Naive B cell (primary cell): ENCODE data around the gene IL4R. TPM values are rescaled to one million over a fixed set of nuclear protein-coding genes. Genes with fewer than 3 reads are reported as not detected.
"Not testable (repeated sequence)": the region's sequence is repeated elsewhere in the genome, so short reads cannot be mapped to it uniquely, and the experiment has no call there.

Experiments
- ATAC-seq, 2 donors: fragments of 150-1000 bp; cut with Tn5 transposase; 2 replicates each; pipeline ENCODE4 v1.10.0; 2021; ENCODE audit warnings: low read depth in 2 of 2, mild to moderate bottlenecking in 2 of 2, moderate library complexity in 2 of 2
- DNase-seq: peaks from one replicate; pipeline ENCODE4 v3.0.0; 2022
- H3K27ac Mint-ChIP-seq, 6 donors: one replicate each; pipeline ENCODE4 v1.8.0; 2020 to 2022; ENCODE audit warnings: mild to moderate bottlenecking in 6 of 6, mixed read lengths in 6 of 6, moderate library complexity in 5 of 6, inconsistent platforms in 2 of 6
- H3K27me3 Mint-ChIP-seq, 3 donors: one replicate each; pipeline ENCODE4 v1.8.0; 2021 to 2022; ENCODE audit warnings: mixed read lengths in 3 of 3, mild to moderate bottlenecking in 1 of 3
- H3K36me3 Mint-ChIP-seq, 2 donors: one replicate each; pipeline ENCODE4 v1.8.0; 2020 to 2022; ENCODE audit warnings: mixed read lengths in 2 of 2, inconsistent platforms in 1 of 2, mild to moderate bottlenecking in 1 of 2
- H3K4me1 Mint-ChIP-seq, 3 donors: one replicate each; pipeline ENCODE4 v1.8.0; 2020 to 2022; ENCODE audit warnings: mixed read lengths in 3 of 3, inconsistent platforms in 1 of 3, mild to moderate bottlenecking in 1 of 3, moderate library complexity in 1 of 3
- H3K4me3 Mint-ChIP-seq, 8 donors: one replicate each; pipeline ENCODE4 v1.8.0; 2020 to 2022; ENCODE audit warnings: mild to moderate bottlenecking in 8 of 8, mixed read lengths in 8 of 8, moderate library complexity in 8 of 8, inconsistent platforms in 2 of 8
- H3K9me3 Mint-ChIP-seq, 7 donors: one replicate each; pipeline ENCODE4 v1.8.0; 2020 to 2022; ENCODE audit warnings: mixed read lengths in 7 of 7, mild to moderate bottlenecking in 5 of 7, inconsistent platforms in 2 of 7, moderate library complexity in 1 of 7
- polyA plus RNA-seq, 6 donors: library from polyadenylated mRNA; unstranded; fragments of 300-500 nt; fragmentation: Illumina TruSeq; gene quantifications; one replicate each; pipeline ENCODE4 v1.2.3, GENCODE V29; 2021; ENCODE audit warnings: low read depth in 6 of 6

Gene IL4R
- polyA plus RNA-seq, 6 donors from 2014 or later, result 355 to 1,202 (median 525) TPM

DNA sequence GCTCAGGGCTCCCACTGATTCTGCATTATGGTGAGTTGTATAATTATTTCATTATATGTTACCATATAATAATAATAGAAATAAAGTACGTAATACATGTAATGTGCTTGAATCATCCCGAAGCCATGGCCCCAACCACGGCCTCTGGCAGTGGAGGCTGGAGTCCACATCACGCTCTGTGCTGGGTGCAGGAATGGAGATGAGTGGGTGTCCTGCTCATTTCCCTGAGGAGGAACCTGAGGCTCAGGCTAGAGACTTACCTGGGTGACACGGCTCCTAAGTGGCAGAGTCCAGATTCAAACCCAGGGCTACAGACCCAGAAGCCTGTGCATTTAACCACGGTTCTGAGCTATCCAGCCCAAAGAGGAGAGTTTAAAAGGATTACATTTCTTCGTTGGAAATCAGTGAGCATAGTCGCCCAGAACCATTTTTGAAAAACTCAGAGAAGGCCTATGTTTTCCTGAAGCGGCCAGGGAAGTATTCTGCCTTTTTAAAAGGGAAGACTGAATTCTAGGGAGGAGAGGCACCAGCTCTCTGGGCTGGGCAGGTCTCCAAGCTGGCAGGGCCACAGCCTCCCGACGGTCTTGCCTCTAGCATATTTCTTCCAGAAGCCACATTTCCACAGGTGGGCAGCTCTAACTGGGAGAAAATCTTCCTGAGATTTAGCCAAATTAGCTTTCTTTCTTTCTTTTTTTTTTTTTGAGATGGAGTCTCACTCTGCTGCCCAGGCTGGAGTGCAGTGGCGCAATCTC lies 6.7 kb downstream of the IL4R start:
- no peaks in the 10 kb centered on the region for H3K27me3 Mint-ChIP-seq
- no peak for ATAC-seq
- H3K36me3 Mint-ChIP-seq, result peaks cover 30 to 48% of the 10 kb centered on the region in 2 donors

DNA sequence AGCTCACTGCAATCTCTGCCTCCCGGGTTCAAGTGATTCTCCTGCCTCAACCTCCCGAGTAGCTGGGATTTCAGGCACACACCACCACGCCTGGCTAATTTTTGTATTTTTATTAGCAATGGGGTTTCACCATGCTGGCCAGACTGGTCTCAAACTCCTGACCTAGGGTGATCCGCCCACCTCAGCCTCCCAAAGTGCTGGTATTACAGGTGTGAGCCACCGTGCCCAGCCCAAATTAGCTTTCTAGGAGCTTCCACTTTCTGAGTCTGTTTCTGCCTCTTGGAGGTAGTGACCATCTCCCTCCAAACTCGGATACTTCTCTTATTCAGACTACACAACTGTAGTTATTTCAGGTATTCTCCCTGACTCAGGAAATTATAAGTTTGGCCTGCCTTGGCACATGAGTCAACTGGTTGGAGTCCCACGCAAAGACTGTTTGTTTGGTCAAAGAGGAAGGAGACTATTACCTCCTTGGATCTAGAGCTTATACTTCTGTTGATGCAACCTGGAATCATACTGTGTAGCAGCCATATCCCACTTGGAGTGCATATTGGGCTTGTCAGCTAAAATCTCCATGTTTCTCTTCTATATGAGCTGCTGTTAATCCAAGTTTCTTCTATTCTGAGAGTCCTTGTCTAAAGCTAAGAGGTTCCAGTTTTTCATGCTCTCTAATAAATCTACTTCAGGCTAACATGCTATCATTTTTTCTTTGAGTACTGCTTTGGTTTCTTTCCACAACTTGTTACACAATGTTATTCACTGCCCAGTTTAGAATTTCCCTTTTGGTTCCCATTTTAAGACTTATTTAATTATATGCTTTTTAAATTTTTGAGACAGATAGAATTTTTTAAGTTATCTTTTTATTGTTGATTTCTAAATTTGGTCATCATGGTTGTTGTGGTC lies 7.5 kb downstream of the IL4R start:
- peaks cover 32 to 48% of the 10 kb centered on the region in 2 donors for H3K36me3 Mint-ChIP-seq
- DNase-seq (no peak), ATAC-seq (no peak)
- H3K4me1 Mint-ChIP-seq, result peaks cover 71 to 100% (median 91%) of the 10 kb centered on the region in 3 donors
- no peaks in the 10 kb centered on the region for H3K9me3 Mint-ChIP-seq
- H3K27ac Mint-ChIP-seq, result peak overlapping the region in 5 of 6 donors; percentile 22 to 95 (median 74)
- peak overlapping the region; percentile 96 to 100 (median 99) for H3K4me3 Mint-ChIP-seq
- H3K27me3 Mint-ChIP-seq, result no peaks in the 10 kb centered on the region

More for the DNA sequence above, 6.7 kb downstream of the IL4R start:
- Mint-ChIP-seq H3K4me3 (peak overlapping the region; percentile 96 to 100 (median 99)), H3K27ac (peak overlapping the region in 4 of 6 donors; percentile 12 to 96 (median 84)), H3K4me1 (peaks cover 70 to 100% (median 88%) of the 10 kb centered on the region in 3 donors), H3K9me3 (no peaks in the 10 kb centered on the region)
- DNase-seq, result no peak

DNA sequence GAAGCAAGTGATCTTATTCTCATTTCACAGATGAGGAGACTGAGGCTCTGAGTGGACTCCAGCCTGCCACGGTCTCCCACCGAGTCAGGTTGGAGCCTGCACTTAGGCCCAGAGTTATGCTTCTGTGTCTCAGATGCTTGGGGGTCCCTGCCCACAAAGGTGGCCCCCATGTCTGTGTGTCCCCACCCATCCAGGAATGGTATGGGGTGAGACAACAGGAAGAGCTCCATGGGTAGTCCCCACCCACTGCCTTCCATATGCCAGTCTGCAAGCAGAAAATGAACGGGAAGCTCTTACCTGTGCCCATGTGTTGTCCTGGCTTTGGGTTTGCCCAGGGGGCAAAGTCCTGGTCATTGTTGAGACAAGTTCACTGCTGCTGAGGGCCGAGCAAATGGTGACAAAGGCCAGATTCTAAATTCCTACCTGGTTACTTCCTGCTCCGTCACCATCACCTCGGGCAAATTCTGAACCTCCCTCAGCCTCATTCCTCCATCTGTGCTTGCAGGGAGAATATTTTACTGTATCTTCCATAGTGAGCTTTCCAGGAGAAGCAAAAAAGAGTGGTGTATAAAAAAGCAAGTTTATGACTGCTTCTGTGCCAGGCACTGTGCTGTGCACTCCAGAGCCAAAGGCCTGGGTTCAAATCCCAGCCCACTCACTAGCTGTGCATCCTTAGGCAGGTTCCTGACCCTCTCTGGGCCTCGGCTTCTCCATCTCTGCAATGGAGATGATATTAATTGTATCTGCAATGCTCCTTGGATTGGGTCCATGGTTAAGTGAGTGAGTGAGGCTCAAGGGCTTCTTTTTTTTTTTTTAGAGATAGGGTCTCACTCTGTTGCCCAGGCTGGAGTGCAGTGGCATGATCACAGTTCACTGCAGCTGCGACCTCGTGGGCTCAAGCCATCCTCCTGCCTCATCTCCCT lies 9.3 kb downstream of the IL4R start:
- Mint-ChIP-seq H3K4me1 (peaks cover 68 to 100% (median 94%) of the 10 kb centered on the region in 3 donors), H3K27ac (peak overlapping the region in 5 of 6 donors; percentile 48 to 95 (median 84)), H3K4me3 (peak overlapping the region; percentile 59 to 99 (median 80)), H3K36me3 (peaks cover 22 to 36% of the 10 kb centered on the region in 2 donors), H3K27me3 (no peaks in the 10 kb centered on the region), H3K9me3 (no peaks in the 10 kb centered on the region)
- ATAC-seq (no peak), DNase-seq (no peak)

DNA sequence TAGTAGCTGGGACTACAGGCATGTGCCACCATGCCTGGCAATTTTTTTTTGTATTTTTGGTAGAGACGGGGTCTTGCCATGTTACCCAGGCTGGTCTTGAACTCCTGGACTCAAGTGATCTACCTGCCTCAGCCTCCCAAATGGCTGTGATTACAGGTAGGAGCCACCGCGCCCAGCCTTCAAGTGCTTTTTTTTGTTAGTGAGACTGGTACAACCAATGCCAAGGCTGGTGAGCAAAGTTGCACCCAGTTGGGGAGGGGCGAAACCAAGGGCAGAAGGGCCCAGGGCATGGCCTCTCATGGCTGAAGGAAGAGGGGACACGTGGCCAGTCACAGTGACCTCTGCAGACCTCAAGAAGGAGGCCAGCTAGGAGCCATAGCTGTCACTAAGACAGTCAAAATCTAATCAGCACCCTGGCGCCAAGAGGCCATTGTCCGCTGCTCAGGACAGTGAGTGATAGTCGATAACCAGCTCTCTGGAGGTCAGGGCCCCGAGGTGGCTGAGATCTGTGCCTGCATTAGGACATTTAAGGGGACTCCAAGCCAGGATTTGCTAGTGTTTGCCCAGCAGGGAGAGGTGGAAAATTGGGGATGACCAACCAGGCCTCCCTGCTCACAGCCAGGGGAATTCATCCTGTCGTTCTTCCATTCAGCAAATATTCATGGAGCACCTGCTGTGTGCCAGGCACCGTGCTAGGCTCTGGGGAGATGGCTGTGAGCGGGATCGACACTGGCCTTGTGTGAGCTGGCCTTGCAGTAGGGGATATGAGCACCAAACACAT lies 10.2 kb downstream of the IL4R start:
- Mint-ChIP-seq H3K4me3 (peak overlapping the region in 7 of 8 donors; percentile 46 to 99 (median 83)), H3K36me3 (peaks cover 13 to 32% of the 10 kb centered on the region in 2 donors), H3K27me3 (no peaks in the 10 kb centered on the region), H3K9me3 (no peaks in the 10 kb centered on the region), H3K27ac (peak overlapping the region; percentile 82 to 96 (median 90)), H3K4me1 (peaks cover 63 to 100% (median 90%) of the 10 kb centered on the region in 3 donors)
- ATAC-seq, result no peak
- DNase-seq, result no peak

DNA sequence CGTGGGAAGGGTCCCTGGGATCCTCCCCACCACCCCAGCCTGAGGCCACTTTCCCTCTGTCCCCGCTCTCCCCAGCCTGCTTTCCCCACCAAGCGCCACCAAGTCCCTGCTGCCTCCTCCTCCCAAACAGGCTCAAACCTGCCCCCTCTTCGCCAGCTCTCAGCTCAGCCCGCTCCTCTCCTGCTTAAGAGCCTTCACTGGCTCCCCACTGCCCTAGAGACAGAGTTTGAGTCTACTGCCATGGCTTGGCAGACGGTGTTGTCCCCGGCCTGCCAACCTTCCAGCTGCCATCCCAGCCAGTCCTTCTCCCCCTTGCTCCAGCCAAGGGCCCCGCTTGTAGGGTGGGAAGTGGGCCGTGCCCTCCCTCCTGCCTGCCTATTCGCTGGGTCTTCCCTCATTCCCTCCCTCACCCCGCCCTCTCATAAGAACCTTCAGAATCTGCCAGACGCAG lies 11.1 kb downstream of the IL4R start:
- Mint-ChIP-seq H3K4me3 (peak overlapping the region; percentile 45 to 99 (median 68)), H3K9me3 (no peaks in the 10 kb centered on the region), H3K27me3 (no peaks in the 10 kb centered on the region), H3K27ac (peak overlapping the region; percentile 69 to 95 (median 87)), H3K36me3 (peaks cover 6 to 32% of the 10 kb centered on the region in 2 donors), H3K4me1 (peaks cover 62 to 100% (median 90%) of the 10 kb centered on the region in 3 donors)
- ATAC-seq (no peak), DNase-seq (no peak)

DNA sequence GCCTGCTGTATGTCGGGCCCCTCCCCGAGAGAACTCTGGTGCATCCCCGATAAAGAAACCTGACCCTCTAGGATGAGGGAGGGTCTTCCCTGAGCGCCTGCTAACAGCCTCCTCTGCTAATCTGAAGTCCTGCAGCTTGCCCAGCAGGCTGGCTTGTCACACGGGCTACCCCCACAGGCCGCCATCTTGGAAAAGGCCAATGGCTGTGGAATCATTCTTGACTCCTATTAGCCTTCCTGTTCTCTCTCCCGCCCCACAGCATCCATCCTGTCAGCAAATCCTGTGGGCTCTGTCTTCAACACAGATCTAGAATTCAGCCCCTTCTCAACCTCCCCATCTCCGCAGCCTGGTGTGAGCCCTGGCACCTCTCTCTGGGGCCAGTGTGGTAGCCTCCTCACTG lies 12.0 kb downstream of the IL4R start:
- Mint-ChIP-seq H3K4me1 (peaks cover 61 to 100% (median 82%) of the 10 kb centered on the region in 3 donors), H3K9me3 (no peaks in the 10 kb centered on the region), H3K27ac (peak overlapping the region; percentile 44 to 95 (median 74)), H3K4me3 (peak overlapping the region; percentile 49 to 99 (median 77)), H3K27me3 (no peaks in the 10 kb centered on the region), H3K36me3 (peaks cover 6 to 37% of the 10 kb centered on the region in 2 donors)
- no peak for DNase-seq
- ATAC-seq, result no peak

DNA sequence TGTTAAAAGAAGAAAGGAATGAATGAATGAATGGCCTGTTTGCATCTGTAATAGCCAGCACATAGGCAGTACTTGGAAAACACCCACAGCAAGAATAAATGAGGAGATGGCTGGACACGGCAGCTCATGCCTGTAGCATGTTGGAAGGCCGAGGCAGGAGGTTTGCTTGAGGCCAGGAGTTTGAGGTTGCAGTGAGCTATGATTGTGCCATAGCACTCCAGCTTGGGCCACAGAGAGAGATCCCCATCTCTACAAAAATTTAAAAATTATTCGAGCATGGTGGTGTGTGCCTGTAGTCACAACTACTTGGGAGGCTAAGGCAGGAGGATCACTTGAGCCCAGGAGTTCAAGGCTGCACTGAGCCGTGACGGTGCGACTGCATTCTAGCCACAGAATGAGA lies 12.5 kb downstream of the IL4R start:
- Mint-ChIP-seq H3K27ac (peak overlapping the region in 5 of 6 donors; percentile 79 to 95 (median 91)), H3K9me3 (no peaks in the 10 kb centered on the region), H3K4me1 (peaks cover 59 to 98% (median 77%) of the 10 kb centered on the region in 3 donors), H3K4me3 (peak overlapping the region; percentile 49 to 99 (median 77)), H3K36me3 (peaks cover 6 to 36% of the 10 kb centered on the region in 2 donors), H3K27me3 (no peaks in the 10 kb centered on the region)
- no peak for DNase-seq
- no peak for ATAC-seq

DNA sequence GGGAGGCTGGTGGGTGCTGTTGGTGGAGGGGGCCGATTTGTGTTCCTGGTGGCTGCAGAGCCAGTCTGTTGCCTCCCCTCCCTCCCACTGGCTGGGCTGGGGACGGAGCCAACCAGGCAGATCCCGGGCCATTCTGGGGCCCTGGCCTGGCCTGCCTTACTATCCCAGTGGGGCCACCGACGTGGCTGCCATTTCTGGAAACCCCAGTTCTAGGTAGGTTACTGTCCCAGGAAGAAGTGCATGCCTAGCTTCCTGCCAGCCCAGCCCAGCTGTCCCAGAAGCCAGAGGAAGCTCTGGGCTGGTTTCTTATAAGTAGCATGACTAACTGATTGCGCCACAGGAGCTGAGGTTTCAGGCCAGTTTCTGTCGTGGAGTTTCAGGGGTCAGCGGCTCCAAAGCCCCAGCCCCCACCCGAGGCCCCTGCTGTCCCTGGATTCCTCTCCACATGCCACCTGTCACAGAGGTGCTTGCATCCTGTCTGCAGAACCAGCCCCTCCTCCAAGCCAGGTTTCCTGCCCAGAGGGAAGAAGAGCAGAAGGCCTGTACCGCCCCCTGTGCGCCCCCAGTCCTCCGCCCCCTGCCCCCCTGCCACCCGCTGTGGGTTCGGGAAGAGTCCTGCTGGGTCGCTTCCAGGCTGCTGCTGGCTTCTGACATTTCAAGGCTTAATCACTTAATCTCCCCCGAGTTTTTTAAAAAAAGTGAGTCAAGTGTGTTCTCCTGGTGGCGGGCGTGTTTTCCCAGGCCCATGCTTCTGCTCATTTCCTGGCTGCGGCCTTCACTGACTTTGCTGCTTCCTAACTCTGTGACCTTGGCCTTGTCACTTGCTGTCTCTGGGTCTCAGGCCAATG lies 13.2 kb downstream of the IL4R start:
- Mint-ChIP-seq H3K9me3 (no peaks in the 10 kb centered on the region), H3K27me3 (no peaks in the 10 kb centered on the region), H3K27ac (peak overlapping the region; percentile 64 to 95 (median 84)), H3K4me3 (peak overlapping the region; percentile 49 to 99 (median 77)), H3K36me3 (peaks cover 6 to 34% of the 10 kb centered on the region in 2 donors), H3K4me1 (peaks cover 52 to 95% (median 71%) of the 10 kb centered on the region in 3 donors)
- DNase-seq, result no peak
- peak; percentile 43 to 50 for ATAC-seq

DNA sequence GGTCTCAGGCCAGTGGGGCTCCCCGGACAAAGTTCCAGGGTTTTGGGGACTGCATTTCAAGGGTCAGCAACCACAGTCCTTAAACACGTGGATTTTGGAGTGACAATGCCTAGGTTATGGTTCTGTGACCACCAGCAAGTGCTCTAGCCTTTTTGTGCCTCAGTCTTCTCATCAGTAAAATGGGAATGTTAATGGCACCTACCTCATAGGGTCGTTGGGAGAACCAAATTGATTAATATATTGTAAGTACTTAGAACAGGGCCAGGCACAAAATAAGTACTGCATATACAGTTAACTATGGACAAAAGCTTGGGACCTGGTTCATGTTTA lies 13.8 kb downstream of the IL4R start:
- Mint-ChIP-seq H3K4me1 (peaks cover 46 to 95% (median 71%) of the 10 kb centered on the region in 3 donors), H3K27ac (peak overlapping the region in 5 of 6 donors; percentile 47 to 95 (median 88)), H3K27me3 (no peaks in the 10 kb centered on the region), H3K36me3 (peaks cover 8 to 32% of the 10 kb centered on the region in 2 donors), H3K4me3 (peak overlapping the region; percentile 41 to 99 (median 76)), H3K9me3 (no peaks in the 10 kb centered on the region)
- no peak for ATAC-seq
- no peak for DNase-seq

DNA sequence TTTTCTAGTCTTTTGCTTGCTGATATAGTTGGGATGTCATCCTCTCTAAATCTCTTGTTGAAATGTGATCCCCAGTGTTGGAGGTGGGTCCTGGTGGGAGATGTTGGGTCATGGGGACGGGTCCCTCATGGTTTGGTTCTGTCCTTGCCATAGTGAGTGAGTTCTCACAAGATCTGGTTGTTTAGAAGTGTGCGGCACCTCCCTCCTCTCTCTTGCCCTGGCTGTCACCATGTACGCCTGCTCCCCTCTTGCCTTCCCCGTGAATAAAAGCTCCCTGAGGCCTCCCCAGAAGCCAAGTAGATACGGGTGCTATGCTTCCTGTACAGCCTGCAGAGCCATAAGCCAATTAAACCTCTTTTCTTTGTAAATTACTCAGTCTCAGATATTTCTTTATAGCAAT lies 15.2 kb downstream of the IL4R start:
- ATAC-seq (no peak), DNase-seq (no peak)
- Mint-ChIP-seq H3K4me1 (peaks cover 43 to 86% (median 67%) of the 10 kb centered on the region in 3 donors), H3K36me3 (peaks cover 15 to 38% of the 10 kb centered on the region in 2 donors), H3K27me3 (no peaks in the 10 kb centered on the region), H3K9me3 (no peaks in the 10 kb centered on the region), H3K4me3 (peak overlapping the region in 6 of 8 donors; percentile 6 to 76 (median 46)), H3K27ac (peak overlapping the region in 5 of 6 donors; percentile 36 to 95 (median 90))

DNA sequence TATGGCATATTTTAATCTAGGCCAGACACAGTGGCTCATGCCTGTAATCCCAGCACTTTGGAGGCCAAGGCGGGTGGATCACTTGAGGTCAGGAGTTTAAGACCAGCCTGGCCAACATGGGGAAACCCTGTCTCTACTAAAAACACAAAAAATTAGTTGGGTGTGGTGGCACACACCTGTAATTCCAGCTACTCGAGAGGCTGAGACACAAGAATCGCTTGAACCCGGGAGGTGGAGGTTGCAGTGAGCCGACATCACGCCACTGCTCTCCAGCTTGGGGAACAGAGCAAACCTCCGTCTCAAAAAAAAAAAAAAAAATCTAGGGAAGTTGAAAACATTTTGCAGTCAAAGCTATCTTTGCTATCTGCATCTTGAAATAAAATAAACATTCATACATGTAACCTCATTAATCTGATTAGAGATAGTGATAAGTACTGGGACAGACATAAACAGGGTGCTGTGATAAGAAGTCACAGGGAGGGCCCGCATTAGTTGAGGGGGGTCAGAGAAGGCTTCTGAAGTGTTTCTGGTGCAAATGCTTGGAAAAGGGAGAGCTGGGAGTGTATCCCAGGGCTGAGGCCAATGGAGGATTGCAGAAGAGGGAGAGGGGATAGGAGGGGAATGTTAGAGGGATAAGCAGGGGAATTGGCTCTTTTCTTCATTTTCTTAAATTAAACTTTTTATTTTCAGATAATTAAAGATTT lies 15.8 kb downstream of the IL4R start:
- H3K27ac Mint-ChIP-seq, result peak overlapping the region; percentile 28 to 95 (median 91)
- DNase-seq, H3K9me3 Mint-ChIP-seq, H3K27me3 Mint-ChIP-seq, ATAC-seq: not testable (repeated sequence)
- H3K36me3 Mint-ChIP-seq, result peaks cover 21 to 39% of the 10 kb centered on the region in 2 donors
- H3K4me1 Mint-ChIP-seq, result peaks cover 44 to 86% (median 66%) of the 10 kb centered on the region in 3 donors
- H3K4me3 Mint-ChIP-seq, result peak overlapping the region; percentile 25 to 76 (median 44)
